ENCODE data around the gene EPB41. TPM values are rescaled to one million over a fixed set of nuclear protein-coding genes. Genes with fewer than 3 reads are reported as not detected.
A peak's percentile ranks its signal among the peaks of the same experiment; 100 is the strongest.

The EPB41 gene
- total and polyA plus RNA-seq, 9 of the 15 experiments (the other 6 are each of a cell fraction or from before 2014, with no cell fraction given): 3.7 to 213 (median 141) TPM

- TF ChIP-seq, protein P1, sequence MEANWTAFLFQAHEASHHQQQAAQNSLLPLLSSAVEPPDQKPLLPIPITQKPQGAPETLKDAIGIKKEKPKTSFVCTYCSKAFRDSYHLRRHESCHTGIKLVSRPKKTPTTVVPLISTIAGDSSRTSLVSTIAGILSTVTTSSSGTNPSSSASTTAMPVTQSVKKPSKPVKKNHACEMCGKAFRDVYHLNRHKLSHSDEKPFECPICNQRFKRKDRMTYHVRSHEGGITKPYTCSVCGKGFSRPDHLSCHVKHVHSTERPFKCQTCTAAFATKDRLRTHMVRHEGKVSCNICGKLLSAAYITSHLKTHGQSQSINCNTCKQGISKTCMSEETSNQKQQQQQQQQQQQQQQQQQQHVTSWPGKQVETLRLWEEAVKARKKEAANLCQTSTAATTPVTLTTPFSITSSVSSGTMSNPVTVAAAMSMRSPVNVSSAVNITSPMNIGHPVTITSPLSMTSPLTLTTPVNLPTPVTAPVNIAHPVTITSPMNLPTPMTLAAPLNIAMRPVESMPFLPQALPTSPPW (CRISPR knock-in tag; IDR thresholded peaks at IDR 0.05): peak; percentile 58; the same call in 1 of the 2 replicates
- TF ChIP-seq NFATC3 (IDR thresholded peaks at IDR 0.05): 0 out of 2 replicates have a peak, but pooled peaks have one; percentile 22
- peak; percentile 91 for TF ChIP-seq MTA2 (IDR thresholded peaks at IDR 0.05; ENCODE audit: low read depth)
- TF ChIP-seq ATF1 (CRISPR knock-in tag; IDR thresholded peaks at IDR 0.05): no peak
- 0 out of 2 replicates have a peak, but pooled peaks have one; percentile 10 for TF ChIP-seq ATF1 (tag; IDR thresholded peaks at IDR 0.05)
- TF ChIP-seq NFXL1 (CRISPR knock-in tag; IDR thresholded peaks at IDR 0.05): no peak
- no peak for TF ChIP-seq CREB5 (CRISPR knock-in tag; IDR thresholded peaks at IDR 0.05)
- TF ChIP-seq SOX6 (IDR thresholded peaks at IDR 0.05): peak; percentile 98
- TF ChIP-seq CTCF (IDR thresholded peaks at IDR 0.05 in 2 of 3, conservative IDR thresholded peaks at IDR 0.05 in 1 of 3; ENCODE audit: insufficient read depth in 2 of 3, low read depth in 1 of 3, low read length in 3 of 3): no peak
- peak in 1 of 2 experiments; percentile 91; a peak in 2 of 4 replicates for TF ChIP-seq ARNT (IDR thresholded peaks at IDR 0.05)
- peak; percentile 39 to 98; a peak in 3 of 4 replicates for TF ChIP-seq RCOR1 (IDR thresholded peaks at IDR 0.05; ENCODE audit: borderline replicate concordance in 1 of 2, low read depth in 2 of 2, low read length in 2 of 2)
- peak; percentile 86 for TF ChIP-seq ZEB2 (IDR thresholded peaks at IDR 0.05)
- peak; percentile 93 for TF ChIP-seq NCOR1 (IDR thresholded peaks at IDR 0.05)
- TF ChIP-seq NCOA2 (IDR thresholded peaks at IDR 0.05; ENCODE audit: partially characterized antibody in 2 of 2): peak in 1 of 2 experiments; percentile 29
- TF ChIP-seq TEAD4 (IDR thresholded peaks at IDR 0.05; ENCODE audit: low read length): peak; percentile 96
- no peak for TF ChIP-seq TEAD4 (CRISPR knock-in tag; IDR thresholded peaks at IDR 0.05; ENCODE audit: borderline replicate concordance)
- peak; percentile 77 for TF ChIP-seq NFIC (IDR thresholded peaks at IDR 0.05)
- peak in 1 of 2 experiments; percentile 36; a peak in 2 of 4 replicates for TF ChIP-seq FOXA3 (CRISPR knock-in tag; conservative IDR thresholded peaks at IDR 0.05 in 1 of 2, IDR thresholded peaks at IDR 0.05 in 1 of 2)
- no peak for TF ChIP-seq POLR3A (IDR thresholded peaks at IDR 0.05; ENCODE audit: borderline replicate concordance, extremely low read depth, insufficient read depth, insufficient read length)
- TF ChIP-seq MTA3 (IDR thresholded peaks at IDR 0.05; ENCODE audit: borderline replicate concordance): 0 out of 2 replicates have a peak, but pooled peaks have one; percentile 62
- peak; percentile 83 for TF ChIP-seq MTA1 (IDR thresholded peaks at IDR 0.05; ENCODE audit: borderline replicate concordance)
- TF ChIP-seq TRIM24 (IDR thresholded peaks at IDR 0.05): peak; percentile 36 to 57; a peak in 2 of 4 replicates
- 0 out of 2 replicates have a peak, but pooled peaks have one; percentile 52 for TF ChIP-seq MEF2D (tag; conservative IDR thresholded peaks at IDR 0.05; ENCODE audit: low read depth)
- TF ChIP-seq ARID1B (IDR thresholded peaks at IDR 0.05): peak; percentile 98
- no peak for TF ChIP-seq ZNF551 (CRISPR knock-in tag; IDR thresholded peaks at IDR 0.05)
- 0 out of 2 replicates have a peak, but pooled peaks have one; percentile 10 for TF ChIP-seq NFE2 (IDR thresholded peaks at IDR 0.05; ENCODE audit: low read depth)
Observed at GRCh38 chr1:29032841-29033240, 118.5 kb downstream of the EPB41 start (continued).
